SKM-1 treated with dmso at 0.1 percent for 144 hours (cell line): ENCODE results near the gene AIMP2.
"Not testable (repeated sequence)": the region's sequence is repeated elsewhere in the genome, so short reads cannot be mapped to it uniquely, and the experiment has no call there.

ENCODE experiments used
- DNase-seq: peaks from one replicate; lab custom pipeline; 2025; ENCODE audit not compliant: unreplicated experiment; lab: John Stamatoyannopoulos, UW

The AIMP2 gene

DNA sequence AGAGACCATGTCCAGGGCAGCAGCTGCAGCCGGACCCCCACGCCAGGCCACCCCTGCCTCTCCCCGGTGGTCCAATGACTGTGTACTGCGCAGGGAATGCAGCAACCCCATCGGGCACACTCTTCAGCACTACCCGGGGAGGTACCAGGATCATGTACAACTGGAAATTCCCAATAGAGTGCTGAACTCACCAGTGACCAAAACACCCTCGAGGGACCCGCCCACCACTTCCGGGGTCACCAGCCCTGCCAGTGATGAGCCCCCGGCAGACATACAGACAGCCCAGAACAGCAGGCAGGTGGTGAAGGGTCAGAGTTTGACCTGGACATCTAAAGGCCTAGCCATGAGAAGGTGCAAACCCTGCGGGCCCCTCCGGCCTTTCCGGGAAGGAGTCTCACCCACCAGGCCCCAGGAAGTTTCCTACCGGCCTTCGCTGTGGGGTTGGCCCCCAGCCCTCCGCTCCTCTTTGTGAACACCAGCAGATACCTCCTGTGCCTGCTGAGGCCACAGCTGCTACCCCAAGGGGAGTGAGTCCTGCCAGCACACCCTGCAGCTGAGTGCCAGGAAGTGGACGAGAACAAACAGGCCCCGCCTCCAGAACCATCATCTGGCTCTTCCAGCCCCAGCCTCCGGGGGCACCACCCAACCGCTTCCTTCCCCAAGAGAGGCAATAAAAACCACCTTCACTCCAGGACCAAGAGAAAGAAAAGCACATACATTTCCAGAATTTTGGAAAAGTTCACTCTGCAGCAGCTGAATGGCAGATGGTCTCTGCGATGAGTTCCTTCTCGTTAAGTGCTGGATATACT lies 17.1 kb downstream of the AIMP2 start:
- DNase-seq: peak; percentile 44

DNA sequence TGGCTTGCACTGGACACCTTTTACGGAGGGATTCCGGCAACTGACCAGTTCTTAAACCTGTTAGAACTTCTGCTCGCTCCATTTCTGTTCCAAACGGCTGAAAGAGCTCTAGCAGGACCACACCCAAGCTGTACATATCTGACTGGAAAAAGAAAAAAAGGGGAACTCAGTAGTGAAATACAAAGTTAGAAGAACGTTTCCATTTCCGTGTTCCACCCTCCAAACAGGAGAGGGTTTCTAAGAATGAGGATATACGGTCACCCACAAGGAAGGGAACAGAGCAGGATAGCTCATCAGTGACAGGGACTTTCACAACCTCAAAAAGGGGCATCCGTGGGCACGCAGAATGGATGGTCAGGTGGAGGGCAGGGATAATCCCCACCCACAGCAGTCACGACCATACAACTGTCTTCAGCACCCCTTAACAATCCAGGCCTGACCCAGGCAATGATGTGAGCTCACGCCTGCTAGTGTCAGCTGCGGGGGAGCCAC lies 17.8 kb downstream of the AIMP2 start:
- no peak for DNase-seq

DNA sequence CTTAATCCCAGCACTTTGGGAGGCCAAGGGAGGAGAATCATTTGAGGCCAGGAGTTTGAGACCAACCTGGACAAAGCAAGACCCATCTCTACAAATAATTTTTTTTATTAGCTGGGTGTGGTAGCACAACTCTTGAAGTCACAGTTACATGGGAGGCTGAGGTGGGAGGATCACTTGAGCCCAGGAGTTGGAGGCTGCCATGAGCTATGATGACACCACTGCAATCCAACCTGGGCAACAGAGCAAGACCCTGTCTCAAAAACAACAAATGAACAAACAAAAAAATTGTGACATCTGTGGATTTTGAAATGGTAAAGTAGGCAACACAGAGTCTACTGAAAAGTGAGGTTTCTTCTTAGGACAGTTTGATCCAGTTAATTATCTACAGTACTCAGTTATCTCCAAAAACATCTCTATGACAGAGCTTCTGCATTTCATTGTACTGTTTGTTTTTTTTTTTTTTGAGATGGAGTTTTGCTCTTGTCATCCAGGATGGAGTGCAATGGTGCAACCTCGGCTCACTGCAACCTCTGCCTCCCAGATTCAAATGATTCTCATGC lies 18.8 kb downstream of the AIMP2 start:
- DNase-seq: no peak

DNA sequence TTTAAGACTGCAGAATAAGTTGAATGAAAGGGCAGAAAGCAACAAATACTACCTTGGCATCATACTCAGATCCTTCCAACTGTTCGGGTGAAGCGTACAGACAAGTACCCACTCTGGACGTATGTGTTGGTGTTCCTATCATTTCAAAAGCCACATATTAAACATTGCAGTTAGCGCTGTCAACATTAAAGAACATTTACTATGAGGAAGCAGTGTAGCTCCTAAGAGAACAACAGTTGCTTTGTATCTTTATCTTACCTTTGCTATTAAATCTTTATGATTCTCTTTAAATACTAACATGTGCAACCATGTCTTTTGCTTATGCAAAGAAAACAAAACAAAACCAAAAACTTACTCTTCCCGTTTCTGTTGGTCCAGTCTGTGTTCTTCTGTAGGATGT lies 19.5 kb downstream of the AIMP2 start:
- DNase-seq: no peak

DNA sequence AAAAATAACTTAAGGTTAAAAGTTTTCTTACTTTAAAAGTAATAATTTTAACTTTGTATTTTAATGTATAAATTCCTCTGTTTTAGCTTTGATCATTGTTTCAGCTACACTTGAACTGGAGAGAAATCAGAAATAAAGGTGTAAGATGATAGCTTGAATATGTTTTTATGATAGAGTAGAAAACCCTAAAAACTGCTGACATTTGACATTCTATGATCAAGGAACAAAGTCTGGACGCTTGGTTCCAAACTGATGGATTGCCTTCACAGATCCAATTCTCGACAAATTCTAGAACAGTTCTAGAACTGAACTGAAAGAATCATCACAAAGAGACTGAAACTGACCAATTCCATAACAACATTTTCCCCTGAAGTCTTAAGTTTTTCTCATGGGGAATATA lies 21.9 kb downstream of the AIMP2 start, which contains the start of gene ANKRD61:
Gene ANKRD61 (plus strand): TSS at position 389 of the 400 bp plus-strand sequence. CDS start 0 bp downstream, at position 389.
- DNase-seq: no peak

- DNase-seq: no peak
Observed at GRCh38 chr7:6031567-6031966, 22.5 kb downstream of the AIMP2 start.

- no peak for DNase-seq
Observed at GRCh38 chr7:6032167-6032566, 23.1 kb downstream of the AIMP2 start.

DNA sequence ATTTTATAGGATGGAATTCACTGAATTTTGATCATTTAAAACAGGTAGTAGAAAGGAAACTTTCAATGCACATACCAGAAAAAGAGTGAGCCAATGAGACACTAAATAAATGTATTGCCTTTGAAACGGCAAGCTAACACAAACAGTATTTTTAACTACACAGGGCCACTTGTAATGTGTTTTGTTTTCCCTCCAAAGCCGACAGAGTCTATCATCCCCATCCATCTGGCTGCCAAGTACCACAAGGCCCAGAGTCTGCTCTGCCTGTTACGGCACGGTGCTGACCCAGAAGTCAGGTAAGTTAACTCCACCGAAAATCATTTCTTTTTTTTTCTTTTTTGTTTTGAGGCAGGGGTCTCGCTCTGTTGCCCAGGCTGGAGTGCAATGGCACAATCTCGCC lies 23.6 kb downstream of the AIMP2 start:
- no peak for DNase-seq

GRCh38 chr7:6035165-6035564 lies 26.1 kb downstream of the AIMP2 start:
- no peak for DNase-seq

DNA sequence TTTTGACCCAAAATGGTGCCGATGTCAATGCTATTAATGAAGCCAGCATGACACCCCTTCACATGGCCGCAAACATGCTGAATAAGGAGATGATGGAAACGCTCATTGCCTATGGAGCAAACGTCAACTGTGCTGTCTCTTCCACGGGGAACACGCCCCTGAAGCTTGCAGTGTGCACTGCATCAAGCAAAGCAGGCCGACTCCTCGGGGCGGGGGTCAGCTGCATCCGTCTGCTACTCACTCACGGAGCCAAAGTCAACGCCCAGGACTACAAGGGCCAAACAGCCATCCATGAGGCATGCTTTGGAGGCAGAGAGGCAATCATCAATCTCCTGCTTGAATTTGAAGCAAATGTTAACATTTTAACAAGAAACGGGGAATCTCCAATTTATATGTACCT lies 26.6 kb downstream of the AIMP2 start:
- DNase-seq: no peak

DNA sequence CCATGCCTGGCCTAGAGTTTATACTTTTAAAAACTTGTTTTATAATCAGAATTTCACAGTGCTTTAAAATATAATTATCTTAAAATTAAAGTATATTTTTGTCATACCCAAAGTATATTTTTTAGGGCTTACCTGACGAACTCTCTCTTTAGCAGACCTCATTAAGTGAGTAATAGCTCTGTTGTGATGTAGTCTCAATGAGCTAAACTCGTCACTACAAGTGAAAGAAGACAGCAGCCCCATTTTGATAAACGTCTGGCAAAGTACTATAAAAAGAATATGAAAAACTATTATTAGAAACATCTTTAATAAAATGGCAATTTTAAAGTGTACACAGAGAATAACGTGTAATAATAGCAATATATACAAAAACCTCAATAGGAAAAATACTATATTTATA lies 40.7 kb downstream of the AIMP2 start:
- DNase-seq: no peak

DNA sequence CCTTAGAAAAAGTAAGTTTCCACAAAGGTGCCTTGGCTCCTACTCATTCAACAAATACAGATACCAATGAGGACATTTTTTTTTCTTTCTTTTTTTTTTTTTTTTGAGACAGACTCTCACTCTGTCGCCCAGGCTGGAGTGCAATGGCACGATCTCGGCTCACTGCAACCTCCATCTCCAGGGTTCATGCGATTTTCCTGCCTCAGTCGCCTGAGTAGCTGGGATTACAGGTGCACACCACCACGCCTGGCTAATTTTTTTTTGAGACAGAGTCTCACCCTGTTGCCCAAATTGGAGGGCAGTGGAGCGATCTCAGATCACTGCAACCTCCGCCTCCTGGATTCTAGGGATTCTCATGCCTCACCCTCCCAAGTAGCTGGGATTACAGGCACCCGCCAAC lies 42.1 kb downstream of the AIMP2 start:
- DNase-seq: not testable (repeated sequence)

- no peak for DNase-seq
Observed at GRCh38 chr7:6056616-6057015, 47.5 kb downstream of the AIMP2 start.

- DNase-seq: no peak
Observed at GRCh38 chr7:6057316-6058129, 48.5 kb downstream of the AIMP2 start.

- DNase-seq: not testable (repeated sequence)
Observed at GRCh38 chr7:6059941-6060340, 50.9 kb downstream of the AIMP2 start.

DNA sequence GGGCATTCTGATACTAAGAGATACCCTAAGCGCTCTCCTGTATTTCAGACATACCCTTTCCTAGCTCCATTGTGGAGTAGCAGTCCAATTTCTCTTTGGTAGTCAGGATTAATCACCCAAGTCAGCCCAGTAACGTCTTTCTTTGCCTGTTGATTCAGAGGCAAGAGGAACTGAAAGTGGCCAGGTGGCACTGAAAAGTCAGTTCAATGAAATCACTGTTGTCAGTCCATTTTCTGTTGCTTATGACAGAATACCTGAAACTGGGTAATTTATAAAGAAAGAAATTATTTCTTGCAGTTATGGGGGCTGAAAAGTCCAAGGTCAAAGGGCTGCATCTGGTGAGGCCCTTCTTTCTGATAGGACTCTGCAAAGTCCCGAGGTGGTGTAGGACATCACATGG lies 62.3 kb downstream of the AIMP2 start:
- DNase-seq: no peak
